H1 (cell line): ENCODE results near the gene CSGALNACT2. TPM values are rescaled to one million over a fixed set of nuclear protein-coding genes. Genes with fewer than 3 reads are reported as not detected.

ENCODE experiments used
- CTCF ChIA-PET: fragments of 300-600 bp; sonication (Branson Sonifier 250); formaldehyde crosslinking; loops from one replicate; lab custom pipeline; 2021; ENCODE audit not compliant: partially characterized antibody; lab: Charles Lee
- POLR2A ChIA-PET: fragments of 300-600 bp; sonication (Branson Sonifier 250); formaldehyde crosslinking; loops from one replicate; lab custom pipeline; 2021; ENCODE audit warnings: inconsistent platforms; ENCODE audit not compliant: partially characterized antibody; lab: Charles Lee
- DNase-seq, 2 experiments: peaks; one replicate each; pipeline versions ENCODE4 v3.0.0 to v3.0.0-alpha.2; 2010 to 2022; ENCODE audit warnings: low spot score in 2 of 2, low read depth in 1 of 2, mixed read lengths in 1 of 2
- FAIRE-seq: peaks from 2 replicates; lab custom pipeline; 2011; peaks lifted over from hg19 to GRCh38; lab: Jason Lieb, UNC
- H2AFZ ChIP-seq: 2 replicates; pipeline ENCODE4 v1.8.1; 2012; ENCODE audit warnings: low read length, inconsistent platforms
- H2AK5ac ChIP-seq: 2 replicates; pipeline ENCODE4 v1.6.1; 2013; ENCODE audit warnings: low read depth, low read length
- H2BK120ac ChIP-seq: replicated peaks from 2 replicates; pipeline ENCODE3; 2013; ENCODE audit warnings: low read depth, low read length, inconsistent platforms
- H2BK12ac ChIP-seq: 2 replicates; pipeline ENCODE4 v1.6.1; 2013; ENCODE audit warnings: low read depth, low read length
- H2BK15ac ChIP-seq: 2 replicates; pipeline ENCODE4 v1.6.1; 2013; ENCODE audit warnings: low read length
- H2BK20ac ChIP-seq: 2 replicates; pipeline ENCODE4 v1.6.1; 2013; ENCODE audit warnings: low read length
- H2BK5ac ChIP-seq: 2 replicates; pipeline ENCODE4 v1.6.1; 2013; ENCODE audit warnings: low read depth, low read length
- H3K14ac ChIP-seq: 2 replicates; pipeline ENCODE4 v1.6.1; 2013; ENCODE audit warnings: inconsistent platforms; ENCODE audit not compliant: insufficient read length
- H3K18ac ChIP-seq: 2 replicates; pipeline ENCODE4 v1.6.1; 2013; ENCODE audit warnings: low read length; ENCODE audit errors: extremely low read depth
- H3K23ac ChIP-seq: 2 replicates; pipeline ENCODE4 v1.6.1; 2013; ENCODE audit warnings: inconsistent platforms; ENCODE audit not compliant: insufficient read length
- H3K23me2 ChIP-seq: 2 replicates; pipeline ENCODE4 v1.6.1; 2013; ENCODE audit warnings: low read depth, low read length
- H3K27ac ChIP-seq: 2 replicates; pipeline ENCODE4 v1.6.1; 2011; ENCODE audit warnings: low read depth, low read length, inconsistent platforms
- H3K27me3 ChIP-seq, 4 experiments: replicated peaks in 1 of 4; 1 replicate in 1 of 4; 2 replicates in 3 of 4; pipeline versions ENCODE4 v1.6.1 to v1.8.1; 2011 to 2013; ENCODE audit warnings: low read length in 3 of 4, mild to moderate bottlenecking in 3 of 4, inconsistent platforms in 2 of 4, mixed read lengths in 2 of 4, moderate library complexity in 1 of 4; ENCODE audit not compliant: control insufficient read depth in 3 of 4, insufficient read depth in 3 of 4; ENCODE audit errors: extremely low read depth in 1 of 4
- H3K36me3 ChIP-seq, 4 experiments: 2 replicates each; pipeline versions ENCODE4 v1.6.1 to v1.8.1; 2011 to 2013; ENCODE audit warnings: mild to moderate bottlenecking in 4 of 4, low read length in 3 of 4, moderate library complexity in 2 of 4, control low read depth in 1 of 4, inconsistent platforms in 1 of 4; ENCODE audit not compliant: insufficient read depth in 4 of 4, control insufficient read depth in 2 of 4
- H3K4ac ChIP-seq: replicated peaks from 2 replicates; pipeline ENCODE3; 2013; ENCODE audit warnings: low read length, low read depth, mixed read lengths, inconsistent platforms; ENCODE audit not compliant: insufficient read length
- H3K4me1 ChIP-seq, 4 experiments: replicated peaks in 1 of 4; 1 replicate in 1 of 4; 2 replicates in 3 of 4; pipeline versions ENCODE4 v1.6.1 to v1.8.1; 2011 to 2013; ENCODE audit warnings: low read length in 3 of 4, inconsistent platforms in 2 of 4, mixed read lengths in 1 of 4; ENCODE audit not compliant: insufficient read depth in 4 of 4, control insufficient read depth in 3 of 4
- H3K4me2 ChIP-seq, 2 experiments: 2 replicates each; pipeline versions ENCODE4 v1.6.1 to v1.8.1; 2011 to 2013; ENCODE audit warnings: low read depth in 2 of 2, low read length in 2 of 2, control low read depth in 1 of 2, inconsistent platforms in 1 of 2, mild to moderate bottlenecking in 1 of 2; ENCODE audit not compliant: insufficient read depth in 1 of 2
- H3K4me3 ChIP-seq, 4 experiments: fragments of 200-600, 300-600 bp in 1 of 4; sonication (generic), shearing (Covaris generic), sonication (Bioruptor Twin) in 1 of 4; 2 replicates each; pipeline versions ENCODE4 v1.5.1 to v1.8.1; 2011 to 2016; ENCODE audit warnings: low read length in 4 of 4, low read depth in 3 of 4, control low read depth in 2 of 4, inconsistent platforms in 2 of 4, mild to moderate bottlenecking in 2 of 4, mixed read lengths in 1 of 4, moderate library complexity in 1 of 4; ENCODE audit not compliant: insufficient read depth in 2 of 4; ENCODE audit errors: extremely low read depth in 1 of 4
- H3K56ac ChIP-seq: replicated peaks from 2 replicates; pipeline ENCODE3; 2013; ENCODE audit warnings: low read depth, mild to moderate bottlenecking, mixed read lengths, low read length, inconsistent platforms; ENCODE audit not compliant: insufficient read length
- H3K79me1 ChIP-seq: 2 replicates; pipeline ENCODE4 v1.6.1; 2013; ENCODE audit warnings: low read depth, low read length, control low read depth
- H3K79me2 ChIP-seq, 2 experiments: 2 replicates each; pipeline versions ENCODE4 v1.6.1 to v1.8.1; 2012 to 2013; ENCODE audit warnings: low read length in 2 of 2, mild to moderate bottlenecking in 2 of 2, inconsistent platforms in 1 of 2; ENCODE audit not compliant: insufficient read depth in 2 of 2, control insufficient read depth in 1 of 2
- H3K9ac ChIP-seq, 4 experiments: replicated peaks in 1 of 4; 1 replicate in 1 of 4; 2 replicates in 3 of 4; pipeline versions ENCODE4 v1.6.1 to v1.8.1; 2011 to 2013; ENCODE audit warnings: low read depth in 3 of 4, low read length in 3 of 4, control low read depth in 2 of 4, mild to moderate bottlenecking in 2 of 4, moderate library complexity in 2 of 4, inconsistent platforms in 1 of 4; ENCODE audit errors: extremely low read depth in 1 of 4
- H3K9me3 ChIP-seq, 2 experiments: 2 replicates each; pipeline versions ENCODE4 v1.6.1 to v1.8.1; 2012 to 2013; ENCODE audit warnings: mild to moderate bottlenecking in 2 of 2, moderate library complexity in 2 of 2, control low read depth in 1 of 2, inconsistent platforms in 1 of 2, low read depth in 1 of 2, low read length in 1 of 2, mixed read lengths in 1 of 2; ENCODE audit not compliant: insufficient read depth in 2 of 2
- H4K20me1 ChIP-seq, 2 experiments: replicated peaks in 1 of 2; 2 replicates each; pipeline versions ENCODE3 to v1.8.1; 2011 to 2013; ENCODE audit warnings: inconsistent platforms in 2 of 2, low read length in 2 of 2, mild to moderate bottlenecking in 1 of 2; ENCODE audit not compliant: insufficient read depth in 2 of 2, control insufficient read depth in 1 of 2
- H4K5ac ChIP-seq: 2 replicates; pipeline ENCODE4 v1.6.1; 2013; ENCODE audit warnings: low read length, low read depth, mixed read lengths, inconsistent platforms; ENCODE audit not compliant: insufficient read length
- H4K8ac ChIP-seq: 2 replicates; pipeline ENCODE4 v1.8.0; 2013; ENCODE audit warnings: mild to moderate bottlenecking, moderate library complexity, low read length, inconsistent platforms; ENCODE audit not compliant: insufficient read depth; ENCODE audit errors: extremely low read depth
- H4K91ac ChIP-seq: replicated peaks from 2 replicates; pipeline ENCODE3; 2013; ENCODE audit warnings: low read length, mixed read lengths, inconsistent platforms; ENCODE audit not compliant: insufficient read length
- BRCA1 ChIP-seq: IDR thresholded peaks from 2 replicates; pipeline ENCODE4 v1.6.1; 2012; ENCODE audit warnings: low read depth, low read length, improper control_type of control experiment
- CBX5 ChIP-seq: fragments of 300-800, 300-1000 bp; sonication (generic); IDR thresholded peaks from 2 replicates; pipeline ENCODE4 v1.7.1; 2016; ENCODE audit warnings: antibody characterized with exemption, low read length, low read depth
- CTCF ChIP-seq, 3 experiments: IDR thresholded peaks; 1 replicate in 2 of 3; 2 replicates in 1 of 3; pipeline versions ENCODE4 v1.5.1 to v1.6.1; 2011; ENCODE audit warnings: low read length in 3 of 3, mild to moderate bottlenecking in 3 of 3, inconsistent platforms in 2 of 3, low read depth in 1 of 3, moderate library complexity in 1 of 3; ENCODE audit not compliant: insufficient read depth in 1 of 3; ENCODE audit errors: control extremely low read depth in 1 of 3
- EZH2 ChIP-seq: fragments of 200-600 bp; sonication (generic); IDR thresholded peaks from 2 replicates; pipeline ENCODE4 v1.7.1; 2012; ENCODE audit warnings: low read depth, mild to moderate bottlenecking, moderate library complexity, low read length, inconsistent platforms; ENCODE audit not compliant: severe bottlenecking
- HDAC6 ChIP-seq: IDR thresholded peaks from one replicate; pipeline ENCODE4 v1.7.1; 2012; ENCODE audit warnings: low read depth, mild to moderate bottlenecking, inconsistent platforms, low read length, moderate library complexity
- KDM5A ChIP-seq: fragments of 200-600 bp; IDR thresholded peaks from 2 replicates; pipeline ENCODE4 v1.7.1; 2012; ENCODE audit warnings: mild to moderate bottlenecking, low read length, inconsistent platforms, mixed read lengths
- MAFK ChIP-seq: IDR thresholded peaks from 2 replicates; pipeline ENCODE4 v1.6.1; 2012; ENCODE audit warnings: low read depth, mild to moderate bottlenecking, improper control_type of control experiment, low read length
- NRF1 ChIP-seq: IDR thresholded peaks from 2 replicates; pipeline ENCODE4 v1.6.1; 2011; ENCODE audit warnings: mild to moderate bottlenecking, low read depth, low read length, improper control_type of control experiment
- POLR2A ChIP-seq, 2 experiments: IDR thresholded peaks; 1 replicate in 1 of 2; 2 replicates in 1 of 2; pipeline ENCODE4 v1.6.1; 2011; ENCODE audit warnings: low read depth in 2 of 2, low read length in 2 of 2, mild to moderate bottlenecking in 2 of 2; ENCODE audit errors: control extremely low read depth in 1 of 2
- TAF1 ChIP-seq: IDR thresholded peaks from 2 replicates; pipeline ENCODE4 v1.6.1; 2011; ENCODE audit warnings: mild to moderate bottlenecking, low read depth, low read length
- polyA plus RNA-seq, 7 experiments: library from polyadenylated mRNA; depleted of rRNA in 3 of 7; stranded (reverse) in 5 of 7; unstranded in 2 of 7; fragments of >200 nt in 5 of 7; fragments of 200-250 nt in 2 of 7; gene quantifications; 1 replicate in 5 of 7; 2 replicates in 1 of 7; 4 replicates in 1 of 7; pipeline versions ENCODE4 v1.2.1 to v1.2.3, GENCODE V29; 2011 to 2013; ENCODE audit warnings: missing spikeins in 2 of 7, mixed read lengths in 2 of 7
- total RNA-seq: library from RNA; stranded (reverse); fragmentation: NEBNext Ultra II Directional; extraction: Animal tissue kit (Norgen Biotek cat#: 25700); gene quantifications from 2 replicates; pipeline ENCODE4 v1.2.1, GENCODE V29; 2021
- TF ChIP-seq, protein P1 (sequence below): IDR thresholded peaks from 2 replicates; pipeline ENCODE4 v1.6.1; 2012; ENCODE audit warnings: inconsistent platforms

CSGALNACT2 gene
- total and polyA plus RNA-seq, 2 of the 8 experiments (the other 6 are each of a cell fraction or from before 2014, with no cell fraction given) = 2.6 to 5.3 TPM

DNA sequence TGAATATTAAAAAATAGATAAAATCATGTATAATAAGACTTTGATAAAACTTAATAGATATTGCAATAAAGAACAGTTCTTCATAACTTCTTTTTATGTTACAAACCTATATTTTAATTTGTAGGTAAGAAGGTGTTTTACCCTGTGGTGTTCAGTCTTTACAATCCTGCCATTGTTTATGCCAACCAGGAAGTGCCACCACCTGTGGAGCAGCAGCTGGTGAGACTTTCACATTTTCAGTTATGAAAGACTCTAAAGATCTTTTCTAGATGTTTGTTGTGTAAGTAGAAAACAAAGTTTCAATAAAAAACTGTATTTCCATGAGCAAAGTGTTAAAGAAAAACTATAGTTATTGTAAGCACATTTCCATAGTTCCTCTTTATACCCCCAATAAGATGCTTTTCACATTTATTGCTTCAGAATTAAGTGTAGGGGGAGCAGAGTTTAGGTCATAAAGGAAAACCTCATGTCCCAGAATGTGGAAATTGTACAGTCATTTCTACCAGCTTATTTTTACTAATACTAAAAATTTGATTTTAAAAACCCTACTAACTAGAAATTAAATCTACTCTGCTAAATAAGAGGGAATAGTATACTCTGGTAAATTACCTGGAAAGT lies 28.7 kb downstream of the CSGALNACT2 start:
- Histone ChIP-seq H2BK120ac (no peak overlapping the region), H3K4me1 (no peaks in the 10 kb centered on the region; a peak in 1 of 7 replicates), H3K9ac (no peak overlapping the region), H3K23ac (no peak overlapping the region), H2BK5ac (no peak overlapping the region), H3K9me3 (no peaks in the 10 kb centered on the region), H3K27ac (no peak overlapping the region), H2BK15ac (no peak overlapping the region), H3K4me3 (no peak overlapping the region), H4K8ac (no peak overlapping the region), H3K23me2 (no peaks in the 10 kb centered on the region), H4K20me1 (no peaks in the 10 kb centered on the region), H3K14ac (no peak overlapping the region), H2BK12ac (no peak overlapping the region), H3K79me2 (no peaks in the 10 kb centered on the region), H3K56ac (no peak overlapping the region), H3K36me3 (no peaks in the 10 kb centered on the region), H3K79me1 (no peaks in the 10 kb centered on the region), H3K18ac (no peak overlapping the region), H2BK20ac (no peak overlapping the region), H3K4me2 (no peak overlapping the region), H4K91ac (no peak overlapping the region), H4K5ac (no peak overlapping the region), H3K4ac (no peak overlapping the region), H3K27me3 (no peaks in the 10 kb centered on the region), H2AFZ (no peak overlapping the region), H2AK5ac (no peak overlapping the region)
- TF ChIP-seq BRCA1 (no peak), KDM5A (no peak), POLR2A (IDR thresholded peaks at IDR 0.05; ENCODE audit: control extremely low read depth in 1 of 2, low read depth in 2 of 2, low read length in 2 of 2) (no peak), CTCF (IDR thresholded peaks at IDR 0.05; ENCODE audit: control extremely low read depth in 1 of 3, insufficient read depth in 1 of 3, low read depth in 1 of 3, low read length in 3 of 3) (no peak), CBX5 (no peak), TAF1 (no peak), NRF1 (no peak), MAFK (no peak), EZH2 (no peak), HDAC6 (no peak)
- TF ChIP-seq, protein P1, sequence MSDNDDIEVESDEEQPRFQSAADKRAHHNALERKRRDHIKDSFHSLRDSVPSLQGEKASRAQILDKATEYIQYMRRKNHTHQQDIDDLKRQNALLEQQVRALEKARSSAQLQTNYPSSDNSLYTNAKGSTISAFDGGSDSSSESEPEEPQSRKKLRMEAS = no peak
- ChIA-PET CTCF (interaction anchor here (0.6 to 10.6 kb wide), 2 partner anchors 36 to 296 kb away, joined by 3 to 86 read pairs; no protein-coding TSS in a partner anchor), POLR2A (no interaction called here)
- DNase-seq (no peak), FAIRE-seq (no peak)
